Epithelial cell of alveolus of lung (primary cell): ENCODE results near the gene FBXW9. TPM values are rescaled to one million over a fixed set of nuclear protein-coding genes. Genes with fewer than 3 reads are reported as not detected.

Experiments used
- total RNA-seq: library from RNA; depleted of rRNA; stranded (reverse); fragments of >200 nt; gene quantifications from 2 replicates; pipeline ENCODE4 v1.2.1, GENCODE V29; 2015

Gene FBXW9
- 8.8 and 11.5 TPM in 2 replicates for total RNA-seq

GRCh38 chr19:12696366-12697335 is at the start of gene FBXW9:
Gene FBXW9 (minus strand): TSS chr19:12696631. CDS start chr19:12696581, 50 bp downstream.

DNA sequence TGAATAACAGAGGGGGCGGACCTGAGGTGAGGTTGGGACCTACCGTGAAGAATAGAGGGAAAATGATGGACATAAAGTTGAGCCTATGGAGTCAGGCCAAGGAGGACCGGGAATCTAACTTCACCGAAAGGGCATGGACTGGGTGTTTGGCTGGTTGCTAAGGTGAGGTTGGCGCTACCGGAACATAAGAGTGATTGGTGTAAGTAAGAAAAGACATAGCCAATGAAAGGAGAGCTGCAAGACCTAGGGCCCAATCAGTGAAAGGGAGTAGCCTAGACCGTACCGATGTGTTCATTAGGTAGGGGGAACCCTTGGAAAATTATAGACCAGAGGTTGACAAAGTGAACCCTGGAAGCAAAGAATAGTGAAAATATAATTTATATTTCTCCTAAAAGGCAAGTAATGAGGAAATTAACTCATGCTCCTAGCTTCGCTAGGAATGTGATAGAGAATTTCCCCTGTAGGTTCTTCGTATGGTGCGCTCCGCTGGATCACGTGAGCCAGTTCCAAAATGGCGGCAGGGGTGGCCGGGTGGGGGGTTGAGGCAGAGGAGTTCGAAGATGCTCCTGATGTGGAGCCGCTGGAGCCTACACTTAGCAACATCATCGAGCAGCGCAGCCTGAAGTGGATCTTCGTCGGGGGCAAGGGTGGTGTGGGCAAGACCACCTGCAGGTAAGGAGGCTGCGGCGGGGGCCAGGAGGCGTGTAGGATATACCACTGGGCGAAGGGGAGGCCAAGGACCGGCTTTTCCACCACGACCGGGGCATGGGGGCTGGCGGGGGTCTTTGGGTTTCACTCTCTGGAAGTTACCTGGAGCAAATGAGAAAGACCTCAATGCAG is 40.8 kb upstream of the FBXW9 start, which contains the start of gene GET3:
GET3 (plus strand) TSS at position 503 of the 840 bp plus-strand sequence; CDS start at position 512, 9 bp downstream.

DNA sequence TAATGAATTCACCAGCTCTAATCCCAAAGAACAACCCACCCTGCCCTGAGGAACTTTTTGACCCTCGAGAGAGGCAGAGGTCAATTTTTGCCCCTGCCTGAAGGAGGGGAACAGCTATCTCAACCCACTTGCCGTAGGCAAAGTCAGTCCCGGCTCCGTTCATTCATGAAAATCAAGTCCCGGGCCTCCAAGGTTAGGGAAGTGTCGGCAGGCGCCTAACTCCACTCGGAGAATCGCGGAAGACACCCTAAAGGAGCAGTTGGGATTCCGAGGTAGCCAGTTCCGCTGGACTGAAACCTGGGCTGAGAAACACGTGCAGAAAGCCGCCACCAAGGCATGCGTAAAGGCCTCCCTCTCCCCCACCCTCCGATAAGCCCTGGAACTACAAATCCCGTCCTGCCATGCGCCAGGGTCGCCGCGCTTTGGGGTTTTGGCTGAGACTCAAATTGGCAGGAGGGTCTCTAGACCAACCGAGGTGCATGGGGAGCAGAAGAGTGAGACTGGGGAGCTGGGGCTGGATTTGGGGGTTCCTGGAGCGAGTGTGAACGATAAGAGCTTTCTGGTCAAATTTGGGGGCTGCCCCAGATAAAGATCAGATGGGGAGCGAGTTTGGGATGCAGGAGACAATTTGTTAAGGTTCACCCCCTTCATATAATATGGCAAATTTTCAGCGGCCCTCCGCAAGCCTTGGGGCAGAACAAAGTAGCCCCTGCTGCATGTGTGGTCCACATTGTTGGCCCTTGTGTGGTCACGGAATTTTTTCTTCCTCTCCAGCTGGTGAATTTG is 27.4 kb upstream of the FBXW9 start, which contains the start of gene TNPO2:
TNPO2 (minus strand) TSS at position 292 of the 786 bp plus-strand sequence. CDS start 2,955 bp downstream, outside the sequence.

GRCh38 chr19:12687496-12688196 is 8.8 kb downstream of the FBXW9 start, which contains the start of gene GNG14:
Gene GNG14 (plus strand): TSS chr19:12687998. CDS start chr19:12688049, 51 bp downstream.

DNA sequence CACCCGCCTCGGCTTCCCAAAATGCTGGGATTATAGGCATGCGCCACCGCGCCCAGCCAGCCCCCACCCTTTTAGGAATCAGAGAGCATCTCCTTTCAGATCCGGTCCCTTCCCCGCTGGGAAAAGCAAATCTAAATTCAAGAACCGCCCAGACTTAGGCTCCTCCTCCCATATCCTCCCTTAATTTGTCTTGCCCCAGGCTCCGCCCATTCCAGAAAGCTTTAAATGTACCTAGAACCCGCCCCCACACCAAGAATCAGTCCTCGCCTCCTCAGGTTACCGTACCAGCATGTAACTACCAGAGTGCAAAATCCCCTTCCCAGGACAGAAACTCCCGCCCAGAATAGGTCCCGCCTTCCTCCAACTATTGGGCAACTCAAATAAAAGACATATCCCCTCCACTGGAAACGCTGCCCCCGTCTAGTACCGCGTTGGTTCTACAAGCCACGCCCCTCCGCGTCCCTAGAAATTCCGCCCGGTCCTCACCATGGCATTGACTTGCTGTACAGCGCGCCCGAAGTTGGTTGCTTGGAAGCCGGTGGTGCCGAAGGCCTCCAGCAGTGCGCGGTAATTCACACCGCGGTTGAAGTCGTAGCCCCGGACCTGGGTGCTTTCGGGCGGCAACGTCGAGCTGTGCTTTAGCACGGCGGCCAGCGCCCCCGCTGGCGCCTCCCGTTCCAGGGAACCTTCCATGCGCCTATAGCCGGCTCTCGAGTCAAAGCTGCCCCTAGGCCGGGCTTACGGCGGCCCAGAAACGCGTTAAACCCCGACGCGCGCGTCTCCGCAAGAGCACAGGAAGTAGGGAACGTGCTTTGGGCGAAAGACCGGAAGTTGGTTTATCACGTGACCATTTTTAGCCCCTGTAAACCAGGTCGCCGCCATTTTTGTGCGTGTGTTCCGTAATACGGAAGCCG is 15.1 kb downstream of the FBXW9 start, which contains the start of gene DHPS:
DHPS (minus strand) TSS at position 807 of the 914 bp plus-strand sequence; CDS start at position 693, 114 bp downstream.

GRCh38 chr19:12666265-12667048 is 30.0 kb downstream of the FBXW9 start, which contains the start of the genes MAN2B1 and WDR83:
Gene MAN2B1 (minus strand): TSS chr19:12666742. CDS start chr19:12666701, 41 bp downstream.
Gene WDR83 (plus strand): TSS chr19:12666807. CDS start chr19:12669791, 2,984 bp downstream.

Other genes starting within 250 kb of the FBXW9 start
- 0.91 and 2.0 TPM in 2 replicates for gene ZNF709, start 211.8 kb downstream of the FBXW9 start, total RNA-seq
- gene ZNF564, start 145.1 kb downstream of the FBXW9 start, total RNA-seq, result 3.0 and 3.4 TPM in 2 replicates
- gene ZNF490, start 85.8 kb downstream of the FBXW9 start, total RNA-seq, result 4.1 and 15.3 TPM in 2 replicates
- gene ZNF791, start 85.7 kb downstream of the FBXW9 start, total RNA-seq, result 6.5 and 15.3 TPM in 2 replicates
- gene MAN2B1, start 29.9 kb downstream of the FBXW9 start, total RNA-seq, result 44.5 and 81.8 TPM in 2 replicates
- 8.0 and 12.1 TPM in 2 replicates for gene WDR83, start 29.8 kb downstream of the FBXW9 start, total RNA-seq
- gene DHPS, start 14.8 kb downstream of the FBXW9 start, total RNA-seq, result 62.4 and 124 TPM in 2 replicates
- gene GNG14, start 8.6 kb downstream of the FBXW9 start, total RNA-seq, result not detected in 2 replicates
- 34.3 and 47.7 TPM in 2 replicates for gene TNPO2, start 27.3 kb upstream of the FBXW9 start, total RNA-seq
- 353 and 355 TPM in 2 replicates for gene TRIR, start 38.1 kb upstream of the FBXW9 start, total RNA-seq
- gene GET3, start 40.9 kb upstream of the FBXW9 start, total RNA-seq, result 61.8 and 80.8 TPM in 2 replicates
- gene BEST2, start 55.2 kb upstream of the FBXW9 start, total RNA-seq, result 1.8 TPM in 1 of 2 replicates, not detected in the other
- gene HOOK2, start 78.9 kb upstream of the FBXW9 start, total RNA-seq, result 8.8 and 19.0 TPM in 2 replicates
- gene JUNB, start 94.9 kb upstream of the FBXW9 start, total RNA-seq, result 398 and 481 TPM in 2 replicates
- 454 and 460 TPM in 2 replicates for gene PRDX2, start 105.2 kb upstream of the FBXW9 start, total RNA-seq
- gene THSD8, start 105.4 kb upstream of the FBXW9 start, total RNA-seq, result not detected in 2 replicates
- 13.5 and 45.0 TPM in 2 replicates for gene RNASEH2A, start 110.0 kb upstream of the FBXW9 start, total RNA-seq
- not detected in 2 replicates for gene RTBDN, start 137.9 kb upstream of the FBXW9 start, total RNA-seq
- under 0.01 and 0.88 TPM in 2 replicates for gene MAST1, start 141.9 kb upstream of the FBXW9 start, total RNA-seq
- 26.4 and 55.3 TPM in 2 replicates for gene DNASE2, start 184.8 kb upstream of the FBXW9 start, total RNA-seq
- not detected in 2 replicates for gene KLF1, start 190.6 kb upstream of the FBXW9 start, total RNA-seq
- gene GCDH, start 194.5 kb upstream of the FBXW9 start, total RNA-seq, result 22.6 and 40.1 TPM in 2 replicates
- gene SYCE2, start 222.7 kb upstream of the FBXW9 start, total RNA-seq, result 0.56 TPM in 1 of 2 replicates, not detected in the other
- 60.8 and 78.4 TPM in 2 replicates for gene FARSA, start 237.1 kb upstream of the FBXW9 start, total RNA-seq
- 932 and 1,873 TPM in 2 replicates for gene CALR, start 242.0 kb upstream of the FBXW9 start, total RNA-seq
- 107 and 111 TPM in 2 replicates for gene RAD23A, start 249.2 kb upstream of the FBXW9 start, total RNA-seq